Measurements from ENCODE around the gene UVSSA.
"Not testable (repeated sequence)": the region's sequence is repeated elsewhere in the genome, so short reads cannot be mapped to it uniquely, and the experiment has no call there.

The UVSSA gene

GRCh38 chr4:1317177-1318045 lies 29.6 kb upstream of the UVSSA start:
- no peak for DNase-seq

DNA sequence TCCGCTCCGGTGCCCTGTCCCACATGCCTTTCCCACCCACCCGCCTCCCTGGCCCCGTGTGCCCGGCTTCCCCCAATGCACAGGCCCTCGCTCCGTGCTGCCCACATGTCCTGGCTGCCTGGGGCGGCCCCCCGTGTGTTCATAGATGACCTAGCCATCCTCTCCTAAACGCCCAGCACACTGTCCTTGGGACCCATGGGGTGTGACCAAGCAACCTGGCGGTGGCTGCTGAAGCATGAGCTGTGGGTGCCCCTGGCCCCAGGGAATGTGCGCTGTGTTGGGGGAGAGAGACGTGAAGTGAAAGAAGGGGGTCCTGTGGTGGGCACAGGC lies 29.0 kb upstream of the UVSSA start:
- no peak for DNase-seq

DNA sequence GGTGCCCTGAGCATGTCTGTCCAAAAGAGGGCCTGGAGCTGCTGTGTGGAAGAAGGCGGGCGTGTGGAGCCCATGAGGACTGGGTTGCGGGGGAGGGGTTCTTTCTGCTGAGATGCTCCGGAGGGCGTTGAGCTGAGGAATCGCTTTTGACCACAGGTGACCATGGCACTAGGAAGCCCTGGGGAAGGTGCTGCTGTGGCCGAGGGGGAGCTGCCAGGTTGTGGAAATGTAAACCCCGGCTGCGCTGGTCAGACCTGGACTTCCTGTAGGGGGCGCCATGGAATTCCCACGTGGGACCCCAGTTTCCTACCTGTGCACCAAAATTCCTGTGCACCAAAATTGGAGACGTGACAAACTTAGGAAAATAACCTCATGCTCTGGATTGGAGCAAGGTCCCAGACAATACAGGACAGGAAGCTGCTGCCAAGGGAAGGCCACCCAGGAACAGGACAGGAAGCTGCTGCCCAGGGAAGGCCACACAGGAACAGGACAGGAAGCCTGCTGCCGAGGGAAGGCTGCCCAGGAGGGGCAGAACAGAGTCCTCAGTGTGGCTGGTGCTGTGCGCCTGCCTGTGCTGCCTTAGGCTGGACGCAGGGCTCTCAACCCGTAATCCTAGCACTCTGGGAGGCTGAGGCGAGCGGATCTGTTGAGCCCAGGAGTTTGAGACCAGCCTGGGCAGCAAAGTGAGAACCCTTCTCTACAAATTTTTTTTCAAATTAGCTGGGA lies 28.4 kb upstream of the UVSSA start:
- peak; percentile 34 for DNase-seq

- no peak for DNase-seq
These were observed 25.5 kb upstream of the UVSSA start for GRCh38 chr4:1321486-1321885.

DNA sequence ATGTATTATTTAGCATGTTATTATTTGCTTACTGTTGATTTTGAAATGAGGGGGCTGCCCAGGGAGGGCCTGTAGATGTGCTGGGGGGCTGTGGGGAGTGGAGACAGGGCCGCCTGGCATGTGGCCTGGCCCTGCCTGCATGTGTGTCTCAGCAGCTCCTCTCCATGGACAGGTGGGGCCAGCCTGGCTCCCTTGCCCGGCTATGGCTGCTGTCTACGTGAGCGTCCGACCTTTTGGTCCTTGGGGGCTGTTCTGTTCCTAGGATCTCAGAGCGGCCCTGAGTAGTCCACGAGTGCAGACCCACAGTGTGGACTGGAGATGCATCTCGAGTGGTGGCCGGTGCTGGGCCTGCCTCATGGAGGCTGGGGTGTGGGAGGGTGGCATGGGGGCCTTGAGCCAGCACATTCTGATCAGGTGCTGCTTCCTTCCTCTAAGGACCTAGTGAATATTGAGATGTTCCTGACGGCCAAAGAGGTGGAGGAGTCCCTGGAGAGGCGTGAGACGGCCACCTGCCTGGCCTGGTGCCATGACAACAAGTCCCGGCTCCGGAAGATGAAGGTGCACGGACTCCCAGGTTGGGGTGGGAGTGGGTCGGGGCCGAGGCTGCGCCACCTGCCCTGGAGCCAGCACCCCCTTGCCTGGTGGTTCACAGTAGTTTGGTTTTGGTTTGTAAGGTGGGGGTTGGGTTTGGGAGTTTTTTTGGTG lies 24.9 kb upstream of the UVSSA start:
- no peak for DNase-seq

DNA sequence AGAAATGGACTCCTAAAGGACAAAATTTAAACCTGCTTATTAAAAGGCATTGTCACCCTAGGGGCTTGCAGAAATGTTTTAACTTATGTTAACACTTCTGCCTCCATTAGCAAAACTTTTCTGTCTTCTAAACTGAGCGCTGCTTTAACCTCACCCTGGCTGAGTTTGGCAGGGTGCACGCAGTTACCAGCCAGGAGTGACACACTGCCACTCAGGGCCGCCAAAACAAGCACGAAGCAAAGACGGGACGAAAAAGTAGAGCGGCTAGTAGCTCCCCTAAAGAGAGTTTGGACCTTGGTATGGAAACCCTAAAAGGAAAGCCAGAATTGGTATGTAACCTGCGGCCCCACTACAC lies 23.8 kb upstream of the UVSSA start:
- no peak for DNase-seq

- no peak for DNase-seq
These were observed 23.2 kb upstream of the UVSSA start for GRCh38 chr4:1323635-1324442.

DNA sequence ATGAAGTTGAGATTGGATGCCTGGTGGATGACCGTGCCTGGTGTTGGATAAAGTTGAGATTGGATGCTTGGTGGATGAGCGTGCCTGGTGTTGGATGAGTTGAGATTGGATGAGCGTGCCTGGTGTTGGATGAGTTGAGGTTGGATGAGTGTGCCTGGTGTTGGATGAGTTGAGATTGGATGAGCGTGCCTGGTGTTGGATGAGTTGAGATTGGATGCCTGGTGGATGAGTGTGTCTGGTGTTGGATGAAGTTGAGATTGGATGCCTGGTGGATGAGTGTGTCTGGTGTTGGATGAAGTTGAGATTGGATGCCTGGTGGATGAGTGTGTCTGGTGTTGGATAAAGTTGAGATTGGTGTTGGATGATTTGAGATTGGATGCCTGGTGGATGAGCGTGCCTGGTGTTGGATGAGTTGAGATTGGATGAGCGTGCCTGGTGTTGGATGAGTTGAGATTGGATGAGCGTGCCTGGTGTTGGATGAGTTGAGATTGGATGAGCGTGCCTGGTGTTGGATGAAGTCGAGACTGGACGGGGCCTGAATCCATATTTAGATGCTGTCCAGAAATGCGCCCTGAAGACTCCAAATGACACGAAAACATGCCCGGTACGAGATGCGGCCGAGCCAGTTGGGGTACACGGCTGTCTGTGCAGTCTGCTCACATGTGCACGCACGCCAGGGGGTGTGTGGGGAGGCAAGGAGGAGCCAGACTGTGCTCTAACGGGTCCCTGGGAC lies 22.4 kb upstream of the UVSSA start:
- DNase-seq: not testable (repeated sequence)

- no peak for DNase-seq
These were observed 21.9 kb upstream of the UVSSA start for GRCh38 chr4:1325176-1325480.

- no peak for DNase-seq
These were observed 21.1 kb upstream of the UVSSA start for GRCh38 chr4:1325681-1326635.

- no peak for DNase-seq
These were observed 20.1 kb upstream of the UVSSA start for GRCh38 chr4:1326751-1327525.

- no peak for DNase-seq
These were observed 19.3 kb upstream of the UVSSA start for GRCh38 chr4:1327526-1328266.

GRCh38 chr4:1328267-1329155 lies 18.5 kb upstream of the UVSSA start:
- no peak for DNase-seq

- no peak for DNase-seq
These were observed 17.3 kb upstream of the UVSSA start for GRCh38 chr4:1329408-1330371.

DNA sequence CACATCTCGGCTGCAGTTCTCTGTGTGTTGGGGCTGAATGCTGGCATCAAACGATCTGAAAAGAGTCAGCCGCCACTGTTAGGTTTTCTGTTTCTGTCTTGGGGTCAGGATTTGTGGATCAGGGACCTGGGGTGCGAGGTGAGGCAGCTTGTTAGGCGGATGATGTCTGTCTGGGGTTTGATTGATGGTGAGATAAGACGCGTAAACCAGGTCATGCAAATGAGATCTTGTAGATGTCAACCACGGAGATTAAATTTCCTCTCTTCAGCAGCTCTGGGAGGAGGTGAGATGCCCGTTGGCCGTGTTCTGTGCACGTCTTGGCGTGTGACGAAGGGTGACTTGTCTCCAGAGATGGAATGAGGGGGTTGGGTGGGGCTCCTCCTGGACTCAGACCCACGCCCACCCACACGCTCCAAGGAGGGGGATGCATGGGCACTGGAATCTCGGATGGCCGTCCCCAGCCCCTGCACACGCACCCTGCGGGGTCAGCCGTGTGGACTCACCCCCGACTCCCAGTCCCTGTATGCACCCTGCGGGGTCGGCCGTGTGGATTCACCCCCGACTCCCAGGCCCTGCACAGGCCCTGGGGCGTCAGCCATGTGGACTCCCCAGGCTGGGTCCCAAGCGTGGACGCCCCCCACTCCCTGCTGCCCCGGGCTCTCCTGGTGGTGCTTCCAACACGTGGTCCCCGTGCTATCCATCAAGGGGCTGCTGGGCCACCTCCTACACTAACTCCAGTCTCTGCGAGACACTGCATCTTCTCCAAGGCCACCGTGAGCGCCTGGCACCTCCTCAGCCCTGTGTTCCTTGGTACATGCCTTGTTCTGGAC lies 16.0 kb upstream of the UVSSA start:
- DNase-seq: peak; percentile 75

DNA sequence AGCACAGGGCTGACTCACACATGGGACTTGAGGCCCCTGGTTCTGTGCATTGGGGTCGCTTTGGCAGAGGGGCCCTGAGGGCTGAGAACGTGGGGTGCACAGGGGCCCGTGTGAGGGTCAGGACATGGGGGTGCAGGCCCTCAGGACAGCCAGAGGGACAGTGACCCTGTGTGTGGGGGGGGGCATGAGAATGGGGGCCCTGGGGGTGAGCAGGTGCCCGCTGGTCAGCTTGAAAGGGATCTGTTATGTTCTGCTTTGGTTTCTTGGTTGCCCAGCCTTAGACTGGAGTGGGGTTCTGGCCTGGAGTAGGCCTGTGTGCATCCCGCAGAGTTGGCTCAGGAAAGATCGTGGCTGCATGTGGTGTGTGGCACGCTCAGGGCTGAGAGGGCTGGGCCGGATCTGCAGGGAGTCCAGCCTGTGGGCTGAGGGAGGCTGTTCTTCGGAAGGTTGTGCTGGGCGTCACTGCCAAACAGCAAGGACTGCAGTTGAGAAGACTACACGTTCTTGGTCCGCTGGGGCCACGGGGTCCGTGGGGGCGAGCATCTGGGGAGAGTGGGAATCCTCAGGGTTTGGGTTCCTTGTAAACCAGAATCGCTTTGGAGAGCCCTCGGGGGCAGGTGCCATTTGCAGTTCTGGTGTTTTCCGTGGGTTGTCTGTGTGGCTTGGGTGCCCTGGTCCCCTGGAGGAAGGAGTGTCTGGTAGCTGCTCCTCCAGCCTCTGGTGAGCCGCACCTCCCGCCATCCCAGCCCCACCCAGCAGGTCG lies 15.2 kb upstream of the UVSSA start:
- no peak for DNase-seq

All from activated CD4-positive, alpha-beta T cell treated with anti-CD3 and anti-CD28 coated beads for 48 hours (primary cell).